Left kidney (tissue), 1 donor: ENCODE data around the gene PDS5A. TPM values are rescaled to one million over a fixed set of nuclear protein-coding genes. Genes with fewer than 3 reads are reported as not detected.

Experiments used
- polyA plus RNA-seq: library from polyadenylated mRNA; unstranded; fragments of 120-200 nt; gene quantifications from one replicate; pipeline ENCODE4 v1.2.1, GENCODE V29; 2013; ENCODE audit not compliant: insufficient read length

Gene PDS5A
- polyA plus RNA-seq, 1 donor: 80.8 TPM

Other genes with a start within 250 kb of the PDS5A start
- 30.9 TPM for gene N4BP2, start 78.9 kb upstream of the PDS5A start, polyA plus RNA-seq
- 0.50 TPM for gene RHOH, start 219.1 kb upstream of the PDS5A start, polyA plus RNA-seq